ENCODE data around the gene CASZ1.

- TF ChIP-seq SIN3A (IDR thresholded peaks at IDR 0.05; ENCODE audit: borderline replicate concordance, insufficient read depth, low read depth, low read length) (no peak), CTCF (IDR thresholded peaks at IDR 0.05) (no peak)
These were observed 997 bp downstream of the CASZ1 start for GRCh38 chr1:10795276-10796021.

Data from Panc1 (cell line).